Measurements from ENCODE around the gene GOLGA6C.
"Not testable (repeated sequence)": the region's sequence is repeated elsewhere in the genome, so short reads cannot be mapped to it uniquely, and the experiment has no call there.

GOLGA6C gene

GRCh38 chr15:75228787-75229186 lies 29.3 kb upstream of the GOLGA6C start:
- no peak for DNase-seq

GRCh38 chr15:75229191-75230015 lies 28.7 kb upstream of the GOLGA6C start:
- no peak for DNase-seq

GRCh38 chr15:75230016-75230343 lies 28.2 kb upstream of the GOLGA6C start:
- no peak for DNase-seq

- peak; percentile 16 for DNase-seq
Observed at GRCh38 chr15:75230551-75231371, 27.4 kb upstream of the GOLGA6C start.

DNA sequence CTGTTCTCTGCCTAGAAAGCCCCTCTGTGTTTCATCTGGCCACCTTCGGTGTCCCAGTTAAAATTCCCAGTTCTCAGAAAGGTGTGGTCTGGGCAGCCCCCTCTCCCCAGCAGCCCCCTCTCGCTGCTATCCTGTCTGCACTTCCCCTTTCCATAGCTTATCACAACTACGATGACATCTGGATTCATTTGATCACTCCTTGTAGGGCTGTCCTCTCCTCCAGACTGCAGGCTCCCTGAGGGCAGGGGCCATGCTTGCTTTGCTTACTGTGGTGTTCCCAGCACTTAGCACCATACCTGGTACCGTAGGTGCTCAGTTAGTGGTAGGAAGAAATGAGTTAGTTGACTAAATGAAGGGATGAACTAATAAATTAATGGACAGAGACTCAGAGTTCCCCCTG lies 26.3 kb upstream of the GOLGA6C start:
- peak; percentile 14 for DNase-seq

DNA sequence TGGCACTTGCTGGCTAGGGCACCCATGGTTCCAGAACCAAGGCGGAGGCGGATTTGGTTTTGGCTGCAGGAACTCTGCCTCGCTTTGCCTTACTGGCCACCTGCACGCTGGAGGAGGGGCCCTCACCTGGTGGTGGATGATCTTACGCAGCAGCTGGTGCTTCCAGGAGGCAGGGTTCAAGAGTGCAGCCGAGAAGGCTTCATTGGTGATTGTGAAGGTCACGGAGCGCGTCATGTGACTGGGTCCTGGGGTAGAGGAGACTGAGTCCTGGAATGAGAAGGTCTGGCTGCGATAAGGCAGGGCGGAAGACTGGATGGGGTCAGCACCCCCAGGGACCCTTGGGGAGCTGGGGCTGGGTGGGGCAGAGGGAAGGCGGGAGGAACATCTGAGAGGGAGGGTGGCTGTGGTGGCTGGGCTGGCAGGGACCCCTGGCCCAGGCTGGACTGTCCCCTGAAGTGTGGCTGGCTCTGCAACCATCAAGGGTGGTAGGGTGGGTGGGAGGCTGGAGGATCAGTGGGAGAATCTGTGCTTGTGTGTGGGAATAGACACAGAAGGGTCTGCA lies 25.8 kb upstream of the GOLGA6C start:
- peak; percentile 12 for DNase-seq

DNA sequence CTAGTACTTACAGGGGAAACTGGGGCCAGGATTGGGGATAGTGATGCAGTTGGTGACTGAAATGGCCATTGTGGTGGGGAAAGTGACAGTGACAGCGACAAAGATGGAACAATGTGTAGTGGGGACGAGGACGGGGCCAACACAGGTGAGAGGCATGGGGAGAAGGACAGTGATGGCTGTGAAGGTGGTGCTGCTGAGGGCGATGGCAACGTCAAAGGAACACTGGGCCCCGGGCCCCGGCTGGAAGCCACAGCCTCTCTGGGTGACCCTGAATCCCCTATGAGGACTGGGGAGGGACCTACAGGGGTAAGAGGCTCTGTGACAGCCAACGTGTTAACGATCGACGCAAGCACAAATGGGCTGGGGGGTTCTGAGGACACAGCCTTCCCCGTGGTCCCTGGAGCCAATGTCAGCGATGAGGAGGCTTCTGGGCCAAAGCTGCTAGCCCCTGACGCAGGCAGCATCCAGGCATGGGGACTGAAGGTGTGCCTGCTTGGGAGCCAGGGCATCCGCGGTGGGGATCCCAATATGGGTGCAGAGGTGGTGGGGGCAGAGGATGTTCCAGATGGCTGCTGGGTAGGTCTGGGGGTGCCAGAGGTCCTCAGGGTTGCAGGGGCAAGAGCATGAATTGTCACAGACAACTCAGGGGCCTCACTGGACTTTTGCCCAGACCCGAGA lies 25.2 kb upstream of the GOLGA6C start:
- DNase-seq, result peak; percentile 6

DNA sequence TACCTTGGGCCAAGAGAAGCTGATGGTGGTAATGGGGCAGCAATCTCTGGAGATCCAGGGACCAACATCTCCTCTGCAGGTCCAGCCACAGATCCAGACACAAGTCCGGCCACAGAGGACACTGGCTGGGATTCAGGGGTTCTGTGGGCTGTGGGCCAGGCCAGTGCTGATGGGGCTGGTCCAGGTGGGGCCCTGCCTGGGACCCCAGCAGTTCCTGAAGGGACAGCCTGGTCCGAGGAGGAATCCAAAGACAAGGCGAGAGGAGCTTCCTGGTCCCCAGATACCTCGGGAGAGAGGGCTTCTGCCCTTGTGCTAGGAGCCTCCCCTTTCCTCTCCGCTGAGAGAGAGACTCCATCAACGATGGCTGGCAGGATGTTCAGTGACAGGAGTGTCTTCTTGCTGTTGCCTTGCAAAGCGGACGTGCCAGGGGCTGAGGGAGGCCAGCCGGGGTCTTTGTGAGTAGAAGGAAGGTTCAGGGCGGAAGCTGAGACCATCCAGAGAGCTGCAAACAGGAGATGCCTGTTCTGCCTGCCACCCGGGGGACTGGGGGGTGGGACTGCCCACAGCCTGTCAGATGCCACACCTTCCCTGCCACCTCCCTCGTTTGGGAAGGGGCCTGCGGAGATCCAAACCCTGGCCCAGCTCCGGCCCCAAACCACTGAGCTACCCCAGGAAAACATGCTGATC lies 24.5 kb upstream of the GOLGA6C start:
- peak; percentile 9 for DNase-seq

- no peak for DNase-seq
Observed at GRCh38 chr15:75234191-75234810, 23.8 kb upstream of the GOLGA6C start.

GRCh38 chr15:75235051-75235673 lies 23.0 kb upstream of the GOLGA6C start:
- DNase-seq, result no peak

DNA sequence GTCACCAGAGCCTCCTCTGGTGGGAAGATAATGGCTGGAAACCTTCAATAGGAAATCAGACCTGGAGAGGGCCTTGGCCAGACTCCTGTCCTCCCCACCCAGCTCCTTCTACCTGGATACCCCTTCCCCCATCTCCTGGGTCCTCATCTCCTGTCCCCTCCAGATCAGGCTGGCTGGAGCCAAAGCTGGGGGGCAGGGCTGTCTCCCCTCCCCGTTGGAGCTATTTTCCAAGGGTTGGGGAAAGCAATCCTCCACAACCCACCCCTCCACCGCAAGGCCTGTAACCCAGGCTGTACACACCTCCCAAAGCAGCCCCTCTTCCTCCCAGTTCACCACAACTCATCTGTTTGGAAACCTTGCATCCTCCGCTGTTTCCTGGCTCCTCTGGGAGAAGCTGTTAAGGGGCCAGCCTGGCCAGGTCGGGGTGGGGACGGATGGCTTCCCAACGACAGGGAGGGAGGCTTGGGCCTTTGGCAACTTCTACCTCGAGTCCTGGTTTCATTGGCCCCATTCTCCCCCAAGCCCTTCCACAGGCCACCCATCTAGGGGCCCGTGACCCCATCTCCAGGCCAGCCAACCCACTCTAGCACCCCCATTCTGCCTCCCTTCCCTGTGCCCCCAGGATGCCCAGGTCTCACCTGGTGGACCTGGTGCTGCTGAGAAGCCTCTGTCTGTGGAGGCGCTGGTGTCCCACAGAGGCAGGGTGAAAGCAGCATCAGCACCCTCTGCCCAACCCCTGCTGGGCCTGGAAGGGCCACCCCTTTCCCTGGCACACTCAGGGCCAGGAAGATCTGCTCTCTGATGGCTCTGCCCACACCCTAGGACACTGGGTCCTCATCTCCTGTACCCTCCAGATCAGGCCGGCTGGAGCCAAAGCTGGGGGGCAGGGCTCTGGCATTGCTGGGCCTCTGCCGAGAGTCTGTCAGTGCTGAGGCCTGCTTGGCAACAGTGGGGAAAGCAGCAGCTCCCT lies 22.1 kb upstream of the GOLGA6C start:
- DNase-seq, result no peak

DNA sequence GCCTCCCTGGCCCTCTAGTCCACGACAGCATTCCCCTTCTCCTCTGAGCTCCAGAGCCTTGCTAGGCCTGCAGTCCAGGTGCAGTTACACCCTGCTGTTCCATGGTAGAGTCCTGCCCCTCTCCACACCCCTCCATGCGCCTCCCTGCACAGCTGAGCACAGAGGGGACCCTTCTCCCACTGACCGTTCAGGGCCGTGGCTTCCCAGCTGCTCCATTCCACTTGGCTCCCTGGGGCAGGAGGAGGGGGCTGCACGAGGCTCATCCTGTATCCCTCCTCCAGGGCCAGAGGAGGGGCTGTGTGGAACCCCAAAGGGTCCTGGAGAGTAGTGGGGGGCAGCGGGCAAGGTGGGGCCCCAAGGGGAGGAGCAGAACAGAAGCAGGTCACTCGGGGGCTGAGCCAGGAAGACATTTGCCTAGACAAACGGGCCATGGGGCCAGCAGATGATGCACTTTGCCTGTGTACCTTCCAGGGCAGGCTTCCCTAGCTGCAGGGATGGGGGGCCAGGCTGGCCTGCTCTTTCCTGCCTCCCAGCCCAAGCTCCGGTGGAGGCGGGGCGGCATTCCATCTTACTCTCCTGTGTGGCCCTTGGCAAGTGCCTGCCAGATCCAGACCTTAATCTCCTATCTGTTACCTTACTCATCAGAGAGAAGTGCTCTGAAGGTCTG lies 20.7 kb upstream of the GOLGA6C start:
- DNase-seq, result no peak

DNA sequence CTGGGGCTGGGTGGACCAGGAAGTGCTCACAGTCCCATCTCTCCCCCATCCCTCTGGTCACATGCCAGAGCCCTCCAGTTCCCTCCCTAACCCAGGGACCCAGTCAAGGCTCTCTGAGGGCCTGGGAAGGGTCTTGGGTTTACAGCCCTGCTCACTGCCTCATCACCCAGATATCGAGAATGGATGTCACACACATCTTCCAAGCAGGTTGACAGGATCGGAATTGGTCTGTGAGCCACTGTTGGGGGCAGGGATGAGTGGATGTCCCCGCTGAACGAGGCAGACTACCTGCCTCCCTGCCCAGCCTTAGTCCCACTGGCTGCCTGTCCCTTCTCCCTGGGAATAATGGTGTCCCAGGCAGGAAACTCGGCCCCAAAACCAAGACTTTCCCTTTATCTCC lies 20.0 kb upstream of the GOLGA6C start:
- no peak for DNase-seq

GRCh38 chr15:75245741-75246140 lies 12.4 kb upstream of the GOLGA6C start:
- not testable (repeated sequence) for DNase-seq

DNA sequence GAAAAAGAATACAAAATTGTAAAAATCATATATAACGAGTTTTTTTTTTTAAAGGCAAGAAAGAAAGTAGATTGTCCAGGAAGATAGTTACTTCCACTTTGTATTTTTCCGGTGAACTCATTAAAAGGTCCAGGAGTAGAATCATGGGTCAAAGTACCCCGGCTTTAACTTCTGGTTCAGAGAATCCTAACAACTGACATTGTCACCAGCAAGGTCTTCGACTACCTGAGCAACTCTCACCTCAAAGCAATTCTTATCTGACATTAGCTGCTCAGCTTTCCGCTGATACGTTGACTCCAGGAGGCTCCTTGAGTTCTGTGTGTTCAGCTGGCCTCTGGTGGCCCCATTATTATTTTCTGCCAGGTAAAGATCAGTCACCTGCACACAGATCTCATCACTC lies 9.1 kb upstream of the GOLGA6C start:
- DNase-seq, result not testable (repeated sequence)

GRCh38 chr15:75249726-75250125 lies 8.4 kb upstream of the GOLGA6C start:
- no peak for DNase-seq

- DNase-seq, result not testable (repeated sequence)
Observed at GRCh38 chr15:75251343-75251742, 6.8 kb upstream of the GOLGA6C start.

DNA sequence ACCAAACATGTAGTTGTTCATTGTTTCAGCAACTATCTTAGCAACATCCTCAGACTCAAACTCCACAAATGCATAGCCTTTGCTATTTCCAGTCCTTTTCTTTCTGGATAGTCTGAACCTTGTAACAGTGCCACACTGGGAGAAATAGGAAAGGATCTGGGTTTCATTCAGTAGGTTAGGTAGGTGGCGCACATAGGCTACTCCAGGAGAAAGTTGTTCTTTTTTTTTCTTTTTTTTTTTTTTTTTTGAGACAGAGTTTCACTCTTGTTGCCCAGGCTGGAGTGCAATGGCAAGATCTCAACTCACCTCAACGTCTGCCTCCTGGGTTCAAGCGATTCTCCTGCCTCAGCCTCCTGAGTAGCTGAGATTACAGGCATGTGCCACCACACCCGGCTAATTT lies 5.8 kb upstream of the GOLGA6C start:
- DNase-seq, result not testable (repeated sequence)

GRCh38 chr15:75258620-75259343 lies 648 bp downstream of the GOLGA6C start:
- not testable (repeated sequence) for DNase-seq

Measured in CD4-positive, alpha-beta T cell treated with Interleukin-15 for 1 hour (primary cell).